22Rv1 (cell line): ENCODE results near the gene NCOA3.

ENCODE experiments used
- CTCF ChIP-seq: fragments of 450-650 bp; IDR thresholded peaks from 2 replicates; pipeline ENCODE4 v1.5.1; 2017; ENCODE audit warnings: mild to moderate bottlenecking
- ZFX ChIP-seq: fragments of 450-650 bp; IDR thresholded peaks from 2 replicates; pipeline ENCODE4 v1.6.1; 2017; ENCODE audit warnings: antibody characterized with exemption, borderline replicate concordance

- TF ChIP-seq CTCF = no peak
- TF ChIP-seq ZFX = no peak
Observed at GRCh38 chr20:47531458-47531857, 29.8 kb downstream of the NCOA3 start.
